Left cardiac atrium (tissue), 4 donors: ENCODE data around the gene SNAP29. TPM values are rescaled to one million over a fixed set of nuclear protein-coding genes. Genes with fewer than 3 reads are reported as not detected.

Experiments
- ATAC-seq, 2 donors: fragments of 200-7000 bp; cut with Tn5 transposase; one replicate each; pipeline ENCODE4 v1.9.1; 2020; ENCODE audit warnings: mild to moderate bottlenecking in 2 of 2, moderate library complexity in 2 of 2
- DNase-seq: peaks from one replicate; pipeline ENCODE4 v3.0.0-alpha.2; 2020
- intact Hi-C, 2 donors: fragments of 100-400 bp; cut with DNase I; formaldehyde crosslinking; loops; one replicate each; pipeline versions ENCODE4 v1.14.1 to v1.15.1; 2022 to 2023
- total RNA-seq, 2 donors: library from RNA; stranded (reverse); fragmentation: NEBNext Ultra II Directional; extraction: Animal tissue kit (Norgen Biotek cat#: 25700); gene quantifications; one replicate each; pipeline ENCODE4 v1.2.1, GENCODE V29; 2021
- donor health status: DM: no; HTN: yes; CAD: no.
- donor health status: DM: no; HTN: yes; CAD: no; lungs with severe emphysema.
- donor health status: DM: yes; HTN: yes; CAD: no.
- donor health status: Dilated cardiomyopathy.

SNAP29 gene
- total RNA-seq, 2 donors from 2014 or later = 25.4 to 27.9 TPM

- ATAC-seq (no peak), DNase-seq (no peak)
- intact Hi-C loops = loop anchor here in 1 of 2 donors (10.0 kb wide), 1 partner anchor 62 kb away; no protein-coding TSS in a partner anchor
Observed at GRCh38 chr22:20862540-20862939, 3.7 kb downstream of the SNAP29 start.

- intact Hi-C loops = loop anchor here in 1 of 2 donors (10.0 kb wide), 1 partner anchor 61 kb away; no protein-coding TSS in a partner anchor
- ATAC-seq (no peak), DNase-seq (no peak)
Observed at GRCh38 chr22:20863366-20863765, 4.6 kb downstream of the SNAP29 start.

DNA sequence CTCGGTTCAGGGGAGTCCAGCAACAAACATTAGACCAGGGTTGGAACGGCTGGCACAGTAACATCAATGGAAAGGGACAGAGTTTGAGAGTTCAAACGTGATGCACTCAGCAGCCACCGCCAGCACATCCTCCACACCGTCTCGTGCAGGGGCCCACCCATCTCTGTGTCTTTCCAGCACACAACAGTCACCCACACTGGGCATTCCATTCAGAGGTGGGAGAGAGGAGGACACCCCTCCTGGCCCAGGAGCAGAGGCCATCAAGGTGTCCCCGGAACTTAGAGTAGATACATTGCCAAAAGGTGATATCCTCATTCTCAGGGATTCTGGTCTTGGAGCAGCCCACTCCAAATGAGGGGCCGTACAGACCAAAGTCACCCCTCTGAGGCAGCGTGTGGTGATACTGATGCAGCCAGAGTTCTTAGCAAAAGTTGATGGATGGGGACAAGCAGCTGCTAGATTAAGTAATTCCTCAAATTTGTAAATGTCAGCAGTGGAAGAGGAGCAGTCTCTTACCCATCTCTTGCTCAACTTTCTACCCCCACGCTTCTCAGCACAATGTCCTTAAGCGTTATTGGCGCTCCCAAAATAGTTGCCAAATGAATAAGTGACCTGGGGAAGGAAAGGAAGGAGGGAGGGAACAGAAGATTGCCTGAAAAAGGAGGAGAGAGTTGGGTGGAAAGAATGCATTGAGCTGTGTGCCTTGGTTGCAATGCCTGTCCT lies 5.5 kb downstream of the SNAP29 start:
- intact Hi-C loops = loop anchor here in 1 of 2 donors (10.0 kb wide), 1 partner anchor 60 kb away; no protein-coding TSS in a partner anchor
- ATAC-seq = no peak
- DNase-seq = no peak

DNA sequence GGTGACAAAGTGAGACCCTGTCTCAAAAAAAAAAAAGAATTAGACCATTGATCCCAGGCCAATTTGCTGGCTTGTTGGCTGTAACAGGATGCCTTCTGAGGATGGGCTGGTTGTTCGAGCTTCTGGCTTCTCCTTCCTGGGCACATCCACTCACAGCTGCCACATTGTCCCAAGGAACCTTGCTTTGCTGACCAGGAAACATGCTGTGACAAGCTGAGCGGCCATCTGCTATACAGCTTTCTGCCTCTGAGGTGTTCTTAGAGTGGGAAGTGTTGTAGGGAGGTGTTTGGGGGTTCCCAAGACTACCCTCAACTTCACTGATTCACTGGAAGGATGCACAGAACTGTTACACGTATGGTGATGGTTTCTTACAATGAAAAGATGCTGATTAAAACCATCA lies 6.5 kb downstream of the SNAP29 start:
- DNase-seq (no peak), ATAC-seq (no peak)
- intact Hi-C loops = loop anchor here in 1 of 2 donors (10.0 kb wide), 1 partner anchor 59 kb away; no protein-coding TSS in a partner anchor

GRCh38 chr22:20865875-20866445 lies 7.2 kb downstream of the SNAP29 start:
- DNase-seq (no peak), ATAC-seq (no peak)
- intact Hi-C loops = loop anchor here in 1 of 2 donors (10.0 kb wide), 1 partner anchor 59 kb away; no protein-coding TSS in a partner anchor

GRCh38 chr22:20866736-20867135 lies 7.9 kb downstream of the SNAP29 start:
- DNase-seq (no peak), ATAC-seq (no peak)
- intact Hi-C loops = loop anchor here in 1 of 2 donors (10.0 kb wide), 1 partner anchor 58 kb away; no protein-coding TSS in a partner anchor

- intact Hi-C loops = loop anchor here in 1 of 2 donors (10.0 kb wide), 1 partner anchor 57 kb away; no protein-coding TSS in a partner anchor
Observed at GRCh38 chr22:20867179-20868024, 8.6 kb downstream of the SNAP29 start.

GRCh38 chr22:20868025-20868962 lies 9.5 kb downstream of the SNAP29 start:
- no peak for DNase-seq
- ATAC-seq = no peak
- intact Hi-C loops = loop anchor here in 1 of 2 donors (10.0 kb wide), 1 partner anchor 57 kb away; no protein-coding TSS in a partner anchor

More at GRCh38 chr22:20867179-20868024, 8.6 kb downstream of the SNAP29 start:
- ATAC-seq = peak; percentile 86 to 87
- DNase-seq = peak; percentile 67

DNA sequence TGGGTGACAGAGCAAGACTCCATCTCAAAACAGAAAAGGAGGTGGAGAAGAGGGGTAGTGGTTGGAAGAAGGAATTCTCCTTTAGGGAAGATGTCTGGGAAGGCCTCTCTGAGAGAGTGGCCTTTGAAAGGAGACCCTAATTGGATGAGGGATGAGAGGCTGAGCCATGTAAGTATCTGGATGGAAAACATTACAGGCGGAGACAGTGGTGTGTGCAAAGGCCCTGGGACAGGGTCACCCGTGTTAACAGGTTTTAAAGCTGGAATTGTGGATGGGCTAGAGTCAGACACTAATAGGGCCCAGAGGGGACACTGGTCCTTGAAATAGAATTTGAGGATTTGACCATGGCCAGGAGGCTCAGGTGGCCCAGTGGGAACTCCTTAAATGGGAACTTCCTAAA lies 10.4 kb downstream of the SNAP29 start:
- DNase-seq = no peak
- ATAC-seq = no peak
- intact Hi-C loops = loop anchor here in 1 of 2 donors (10.0 kb wide), 1 partner anchor 56 kb away; no protein-coding TSS in a partner anchor

DNA sequence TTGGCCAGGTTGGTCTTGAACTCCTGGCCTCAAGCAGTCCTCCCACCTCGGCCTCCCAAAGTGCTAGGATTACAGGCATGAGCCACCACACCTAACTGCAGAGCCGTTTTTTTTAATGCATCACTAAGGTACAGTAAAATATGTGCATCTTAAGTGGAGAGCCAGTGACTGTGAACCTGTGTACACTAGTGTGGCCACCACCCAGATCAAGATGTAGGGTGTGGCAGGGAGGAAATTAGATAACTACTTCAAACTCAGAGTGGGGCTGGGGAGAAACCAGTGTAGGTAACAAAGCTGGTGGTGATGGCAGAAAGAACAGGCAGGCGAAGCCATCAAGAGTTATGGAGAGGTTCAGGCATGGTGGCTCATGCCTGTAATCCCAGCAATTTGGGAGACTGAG lies 14.4 kb downstream of the SNAP29 start:
- DNase-seq (no peak), ATAC-seq (no peak)
- intact Hi-C loops = no loop called here

GRCh38 chr22:20875296-20875695 lies 16.5 kb downstream of the SNAP29 start:
- ATAC-seq = no peak
- intact Hi-C loops = no loop called here
- DNase-seq = no peak

GRCh38 chr22:20877715-20878114 lies 18.9 kb downstream of the SNAP29 start:
- ATAC-seq (no peak), DNase-seq (no peak)
- intact Hi-C loops = no loop called here

DNA sequence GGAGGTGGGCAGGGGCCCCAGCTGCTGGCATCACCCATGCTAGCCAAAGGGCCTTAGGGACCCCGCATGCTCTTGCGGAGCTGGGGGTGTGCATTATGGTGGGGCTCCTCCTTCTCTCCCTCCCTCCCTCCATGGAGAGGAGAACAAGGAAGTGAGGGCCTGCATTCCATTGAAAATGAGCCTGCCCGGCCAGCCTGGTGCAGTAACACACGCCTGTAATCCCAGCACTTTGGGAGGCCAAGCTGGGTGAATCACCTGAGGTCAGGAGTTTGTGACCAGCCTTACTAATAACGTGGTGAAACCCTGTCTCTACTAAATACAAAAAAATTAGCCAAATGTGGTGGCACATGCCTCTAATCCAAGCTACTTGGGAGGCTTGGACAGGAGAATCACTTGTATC lies 22.4 kb downstream of the SNAP29 start:
- no peak for DNase-seq
- intact Hi-C loops = loop anchor here in 1 of 2 donors (10.0 kb wide), 1 partner anchor 76 kb away; no protein-coding TSS in a partner anchor
- no peak for ATAC-seq

- DNase-seq (no peak), ATAC-seq (no peak)
- intact Hi-C loops = loop anchor here in 1 of 2 donors (10.0 kb wide), 1 partner anchor 77 kb away; no protein-coding TSS in a partner anchor
Observed at GRCh38 chr22:20881869-20882815, 23.3 kb downstream of the SNAP29 start.

DNA sequence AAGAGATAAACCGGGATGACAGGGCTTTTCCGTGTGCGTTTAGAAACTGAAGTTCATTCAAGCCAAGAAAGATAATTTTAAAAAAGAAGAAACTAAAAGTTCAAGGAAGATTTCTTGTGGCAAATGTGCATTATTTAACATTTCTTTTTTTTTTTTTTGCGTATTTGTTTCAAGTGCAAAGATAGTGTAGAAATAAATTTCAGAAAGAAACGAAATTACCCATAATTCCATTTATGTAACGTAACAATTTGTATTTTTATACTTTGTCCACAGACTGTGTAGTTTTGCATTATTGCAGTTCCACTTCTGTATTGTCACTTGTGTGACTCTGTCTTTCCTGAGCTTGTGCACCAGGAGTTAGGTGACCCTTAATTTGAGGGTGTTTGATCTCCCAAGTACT lies 24.0 kb downstream of the SNAP29 start:
- ATAC-seq (no peak), DNase-seq (no peak)
- intact Hi-C loops = loop anchor here in 1 of 2 donors (10.0 kb wide), 1 partner anchor 78 kb away; no protein-coding TSS in a partner anchor

DNA sequence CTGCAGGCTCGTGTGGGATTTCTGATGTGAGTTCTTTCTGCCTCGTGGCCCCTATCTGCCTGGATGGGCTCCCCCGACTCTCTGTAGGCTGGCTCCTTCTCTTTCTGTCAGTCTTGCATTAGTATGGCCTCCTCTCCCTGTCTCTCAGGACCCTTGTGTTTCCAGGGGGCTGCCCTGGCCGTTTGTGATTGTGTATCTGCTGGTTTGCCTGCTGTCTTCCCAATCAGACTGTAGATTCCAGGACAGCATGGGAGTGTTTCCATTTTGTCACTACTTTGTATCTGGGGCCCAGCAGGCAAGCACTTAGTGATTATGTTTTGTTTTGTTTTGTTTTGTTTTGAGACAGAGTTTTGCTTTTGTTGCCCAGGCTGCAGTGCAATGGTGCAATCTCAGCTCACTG lies 25.6 kb downstream of the SNAP29 start:
- no peak for DNase-seq
- no peak for ATAC-seq
- intact Hi-C loops = loop anchor here in 1 of 2 donors (10.0 kb wide), 1 partner anchor 80 kb away; no protein-coding TSS in a partner anchor
